DND-41 (cell line): Measurements from ENCODE around the gene CDH20.

Experiments used
- EZH2 ChIP-seq: IDR thresholded peaks from 3 replicates; pipeline ENCODE4 v1.6.1; 2012; ENCODE audit warnings: borderline replicate concordance, low read depth, mild to moderate bottlenecking, moderate library complexity, low read length, inconsistent platforms; ENCODE audit not compliant: severe bottlenecking
- TF ChIP-seq, protein P1 (sequence below): IDR thresholded peaks from 2 replicates; pipeline ENCODE4 v1.5.1; 2012; ENCODE audit warnings: borderline replicate concordance, low read length, moderate library complexity, mild to moderate bottlenecking; ENCODE audit not compliant: poor library complexity, severe bottlenecking; ENCODE audit errors: extremely low read depth

DNA sequence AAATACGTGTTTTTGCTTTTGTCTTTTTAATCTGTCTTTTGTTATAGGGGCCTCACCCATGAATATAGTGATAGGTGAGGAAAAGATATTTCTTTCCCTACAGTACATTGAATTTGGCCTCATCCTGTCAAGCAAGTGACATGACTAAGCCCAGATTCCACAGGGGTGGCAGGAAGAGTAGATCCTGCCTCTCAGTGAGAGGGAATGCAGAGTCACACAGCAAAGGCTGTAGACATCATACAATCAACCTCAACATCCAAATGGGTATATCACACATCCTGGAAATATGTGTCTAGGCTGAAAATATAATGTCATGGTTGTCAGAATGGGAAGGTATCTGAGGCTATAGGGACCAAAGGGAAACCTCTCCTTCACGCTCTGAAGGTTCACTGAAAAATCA lies 269.6 kb downstream of the CDH20 start:
- TF ChIP-seq, protein P1, sequence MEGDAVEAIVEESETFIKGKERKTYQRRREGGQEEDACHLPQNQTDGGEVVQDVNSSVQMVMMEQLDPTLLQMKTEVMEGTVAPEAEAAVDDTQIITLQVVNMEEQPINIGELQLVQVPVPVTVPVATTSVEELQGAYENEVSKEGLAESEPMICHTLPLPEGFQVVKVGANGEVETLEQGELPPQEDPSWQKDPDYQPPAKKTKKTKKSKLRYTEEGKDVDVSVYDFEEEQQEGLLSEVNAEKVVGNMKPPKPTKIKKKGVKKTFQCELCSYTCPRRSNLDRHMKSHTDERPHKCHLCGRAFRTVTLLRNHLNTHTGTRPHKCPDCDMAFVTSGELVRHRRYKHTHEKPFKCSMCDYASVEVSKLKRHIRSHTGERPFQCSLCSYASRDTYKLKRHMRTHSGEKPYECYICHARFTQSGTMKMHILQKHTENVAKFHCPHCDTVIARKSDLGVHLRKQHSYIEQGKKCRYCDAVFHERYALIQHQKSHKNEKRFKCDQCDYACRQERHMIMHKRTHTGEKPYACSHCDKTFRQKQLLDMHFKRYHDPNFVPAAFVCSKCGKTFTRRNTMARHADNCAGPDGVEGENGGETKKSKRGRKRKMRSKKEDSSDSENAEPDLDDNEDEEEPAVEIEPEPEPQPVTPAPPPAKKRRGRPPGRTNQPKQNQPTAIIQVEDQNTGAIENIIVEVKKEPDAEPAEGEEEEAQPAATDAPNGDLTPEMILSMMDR: no peak
- no peak for TF ChIP-seq EZH2
